Stromal cell of bone marrow (primary cell): ENCODE measurements around the gene ZNF789.
"Not testable (repeated sequence)": the region's sequence is repeated elsewhere in the genome, so short reads cannot be mapped to it uniquely, and the experiment has no call there.

Experiments
- DNase-seq: peaks from one replicate; pipeline ENCODE4 v3.0.0-alpha.2; 2012; ENCODE audit warnings: low read depth

The ZNF789 gene

GRCh38 chr7:99457650-99458493 is 14.8 kb upstream of the ZNF789 start:
- no peak for DNase-seq

- DNase-seq = no peak
Measured at GRCh38 chr7:99459087-99459486, 13.6 kb upstream of the ZNF789 start.

GRCh38 chr7:99460651-99461050 is 12.0 kb upstream of the ZNF789 start:
- DNase-seq = no peak

GRCh38 chr7:99461221-99461620 is 11.5 kb upstream of the ZNF789 start:
- DNase-seq = no peak

GRCh38 chr7:99465421-99465768 is 7.3 kb upstream of the ZNF789 start:
- no peak for DNase-seq

GRCh38 chr7:99468336-99468918 is 4.3 kb upstream of the ZNF789 start:
- DNase-seq = no peak

GRCh38 chr7:99469381-99470065 is 3.2 kb upstream of the ZNF789 start:
- no peak for DNase-seq

- peak; percentile 41 for DNase-seq
Measured at GRCh38 chr7:99473315-99473596, 566 bp downstream of the ZNF789 start.

- no peak for DNase-seq
Measured at GRCh38 chr7:99476107-99476506, 3.4 kb downstream of the ZNF789 start.

GRCh38 chr7:99478464-99479440 is 6.1 kb downstream of the ZNF789 start:
- no peak for DNase-seq

- DNase-seq = no peak
Measured at GRCh38 chr7:99485094-99485493, 12.4 kb downstream of the ZNF789 start.

- no peak for DNase-seq
Measured at GRCh38 chr7:99489235-99489634, 16.5 kb downstream of the ZNF789 start.

GRCh38 chr7:99490878-99491277 is 18.2 kb downstream of the ZNF789 start:
- no peak for DNase-seq

- DNase-seq = no peak
Measured at GRCh38 chr7:99493823-99494222, 21.1 kb downstream of the ZNF789 start.

- DNase-seq = no peak
Measured at GRCh38 chr7:99497766-99498545, 25.3 kb downstream of the ZNF789 start.

- no peak for DNase-seq
Measured at GRCh38 chr7:99498546-99498944, 25.9 kb downstream of the ZNF789 start.

GRCh38 chr7:99499371-99499720 is 26.7 kb downstream of the ZNF789 start:
- no peak for DNase-seq

- DNase-seq = peak; percentile 88
Measured at GRCh38 chr7:99499721-99500636, 27.3 kb downstream of the ZNF789 start, which contains the start of gene ZNF394. ZNF394 (minus strand) TSS chr7:99500281; CDS start chr7:99500093, 188 bp downstream.

- DNase-seq = no peak
Measured at GRCh38 chr7:99500637-99501009, 27.9 kb downstream of the ZNF789 start.

- not testable (repeated sequence) for DNase-seq
Measured at GRCh38 chr7:99501236-99501635, 28.5 kb downstream of the ZNF789 start.

GRCh38 chr7:99504281-99504602 is 31.6 kb downstream of the ZNF789 start:
- DNase-seq = no peak
